Measurements from ENCODE around the gene MUC4.
"Not testable (repeated sequence)": the region's sequence is repeated elsewhere in the genome, so short reads cannot be mapped to it uniquely, and the experiment has no call there.

The MUC4 gene

DNA sequence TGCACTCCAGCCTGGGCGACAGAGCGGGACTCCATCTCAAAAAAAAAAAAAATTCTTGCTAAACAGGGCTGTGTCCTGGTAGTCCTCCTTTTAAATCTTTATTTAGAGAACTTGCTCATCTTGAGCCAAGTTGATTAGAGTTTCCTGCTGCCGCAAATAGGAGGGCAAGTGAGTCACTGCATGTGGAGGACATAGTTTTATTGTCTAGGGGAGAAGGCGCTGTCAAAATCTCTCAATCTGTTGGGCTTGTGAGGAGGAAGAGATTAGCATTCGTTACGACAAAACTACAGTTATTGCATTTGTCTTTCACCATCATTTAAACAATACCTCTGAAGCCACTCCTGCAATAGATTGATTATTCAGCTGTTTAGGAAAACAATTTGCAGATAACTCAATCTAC lies 11.5 kb downstream of the MUC4 start:
- Histone ChIP-seq H3K79me2 (ENCODE audit: control insufficient read depth, low read length) (no peaks in the 10 kb centered on the region), H3K4me2 (ENCODE audit: low read length) (no peak overlapping the region), H3K36me3 (ENCODE audit: control insufficient read depth, low read length) (no peaks in the 10 kb centered on the region), H3K4me1 (ENCODE audit: control insufficient read depth, low read length) (no peaks in the 10 kb centered on the region), H3K9me3 (ENCODE audit: control insufficient read depth, insufficient read depth, low read length) (no peaks in the 10 kb centered on the region), H3F3A (ENCODE audit: control insufficient read depth, insufficient read depth) (no peaks in the 10 kb centered on the region), H4K20me1 (ENCODE audit: control insufficient read depth, insufficient read depth, low read depth, low read length) (no peaks in the 10 kb centered on the region), H3K9me2 (replicated peaks; ENCODE audit: control insufficient read depth, low read length) (no peaks in the 10 kb centered on the region), H3K27me3 (ENCODE audit: control insufficient read depth, low read length) (0 out of 2 replicates have a peak, but pooled peaks cover 3% of the 10 kb centered on the region), H3K27ac (ENCODE audit: low read depth, low read length) (no peak overlapping the region), H3K4me3 (ENCODE audit: low read length) (no peak overlapping the region)
- no peak for TF ChIP-seq EZH2phosphoT487 (IDR thresholded peaks at IDR 0.05; ENCODE audit: borderline replicate concordance, low read length)
- TF ChIP-seq, protein P1, sequence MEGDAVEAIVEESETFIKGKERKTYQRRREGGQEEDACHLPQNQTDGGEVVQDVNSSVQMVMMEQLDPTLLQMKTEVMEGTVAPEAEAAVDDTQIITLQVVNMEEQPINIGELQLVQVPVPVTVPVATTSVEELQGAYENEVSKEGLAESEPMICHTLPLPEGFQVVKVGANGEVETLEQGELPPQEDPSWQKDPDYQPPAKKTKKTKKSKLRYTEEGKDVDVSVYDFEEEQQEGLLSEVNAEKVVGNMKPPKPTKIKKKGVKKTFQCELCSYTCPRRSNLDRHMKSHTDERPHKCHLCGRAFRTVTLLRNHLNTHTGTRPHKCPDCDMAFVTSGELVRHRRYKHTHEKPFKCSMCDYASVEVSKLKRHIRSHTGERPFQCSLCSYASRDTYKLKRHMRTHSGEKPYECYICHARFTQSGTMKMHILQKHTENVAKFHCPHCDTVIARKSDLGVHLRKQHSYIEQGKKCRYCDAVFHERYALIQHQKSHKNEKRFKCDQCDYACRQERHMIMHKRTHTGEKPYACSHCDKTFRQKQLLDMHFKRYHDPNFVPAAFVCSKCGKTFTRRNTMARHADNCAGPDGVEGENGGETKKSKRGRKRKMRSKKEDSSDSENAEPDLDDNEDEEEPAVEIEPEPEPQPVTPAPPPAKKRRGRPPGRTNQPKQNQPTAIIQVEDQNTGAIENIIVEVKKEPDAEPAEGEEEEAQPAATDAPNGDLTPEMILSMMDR (IDR thresholded peaks at IDR 0.05; ENCODE audit: low read depth, low read length, poor library complexity, severe bottlenecking) = no peak

DNA sequence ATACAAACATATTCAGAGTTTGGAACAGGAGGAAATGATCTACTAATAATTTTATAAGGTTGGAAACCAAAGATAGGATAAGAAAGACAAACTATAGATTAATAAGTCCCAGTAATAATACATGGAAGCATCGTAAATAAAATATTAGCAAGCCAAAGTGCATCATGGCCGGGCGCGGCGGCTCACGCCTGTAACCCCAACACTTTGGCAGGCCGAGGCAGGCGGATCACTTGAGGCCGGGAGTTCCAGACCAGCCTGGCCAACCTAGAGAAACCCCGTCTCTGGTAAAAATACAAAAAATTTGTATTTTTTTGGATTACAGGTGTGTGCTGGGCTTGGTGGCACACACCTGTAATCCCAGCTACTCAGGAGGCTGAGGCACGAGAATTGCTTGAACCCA lies 14.9 kb downstream of the MUC4 start:
- no peaks in the 10 kb centered on the region for H3K79me2 ChIP-seq (ENCODE audit: control insufficient read depth, low read length)
- H3K27me3 ChIP-seq (ENCODE audit: control insufficient read depth, low read length) = 0 out of 2 replicates have a peak, but pooled peaks cover 2% of the 10 kb centered on the region
- no peaks in the 10 kb centered on the region for H3K4me1 ChIP-seq (ENCODE audit: control insufficient read depth, low read length)
- H3K9me2 ChIP-seq (replicated peaks; ENCODE audit: control insufficient read depth, low read length) = no peaks in the 10 kb centered on the region
- no peaks in the 10 kb centered on the region for H3K9me3 ChIP-seq (ENCODE audit: control insufficient read depth, insufficient read depth, low read length)
- TF ChIP-seq EZH2phosphoT487 (IDR thresholded peaks at IDR 0.05; ENCODE audit: borderline replicate concordance, low read length) = no peak
- TF ChIP-seq, protein P1 (IDR thresholded peaks at IDR 0.05; ENCODE audit: low read depth, low read length, poor library complexity, severe bottlenecking) = no peak
- H3K4me3 ChIP-seq (ENCODE audit: low read length) = no peak overlapping the region
- no peaks in the 10 kb centered on the region for H3K36me3 ChIP-seq (ENCODE audit: control insufficient read depth, low read length)
- no peaks in the 10 kb centered on the region for H3F3A ChIP-seq (ENCODE audit: control insufficient read depth, insufficient read depth)
- H3K27ac ChIP-seq (ENCODE audit: low read depth, low read length) = no peak overlapping the region
- H3K4me2 ChIP-seq (ENCODE audit: low read length) = no peak overlapping the region
- no peaks in the 10 kb centered on the region for H4K20me1 ChIP-seq (ENCODE audit: control insufficient read depth, insufficient read depth, low read depth, low read length)

DNA sequence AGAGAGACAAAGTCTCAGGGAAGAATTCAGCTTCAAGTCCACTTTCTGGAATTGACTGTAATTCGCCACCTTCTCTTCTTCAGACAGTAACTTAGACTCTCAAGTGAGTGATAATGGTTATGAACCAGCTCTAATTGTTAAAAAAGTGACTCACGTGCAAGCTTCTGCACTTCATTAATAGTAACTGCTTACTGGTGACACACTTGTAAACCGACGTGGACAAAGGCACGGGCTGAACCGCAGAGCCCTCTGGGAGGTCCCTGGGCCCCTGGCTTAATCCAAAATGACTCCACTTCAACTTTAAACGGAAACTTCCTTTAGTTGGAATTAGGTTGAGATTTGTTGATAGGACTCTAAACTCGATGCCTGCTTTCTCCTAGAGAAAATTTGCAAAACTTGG lies 17.0 kb downstream of the MUC4 start:
- Histone ChIP-seq H3K36me3 (ENCODE audit: control insufficient read depth, low read length) (no peaks in the 10 kb centered on the region), H3K27ac (ENCODE audit: low read depth, low read length) (no peak overlapping the region), H3K4me3 (ENCODE audit: low read length) (no peak overlapping the region), H4K20me1 (ENCODE audit: control insufficient read depth, insufficient read depth, low read depth, low read length) (no peaks in the 10 kb centered on the region), H3K9me2 (replicated peaks; ENCODE audit: control insufficient read depth, low read length) (no peaks in the 10 kb centered on the region), H3K79me2 (ENCODE audit: control insufficient read depth, low read length) (no peaks in the 10 kb centered on the region), H3K9me3 (ENCODE audit: control insufficient read depth, insufficient read depth, low read length) (no peaks in the 10 kb centered on the region), H3K4me2 (ENCODE audit: low read length) (no peak overlapping the region), H3K4me1 (ENCODE audit: control insufficient read depth, low read length) (peaks cover 11% of the 10 kb centered on the region), H3K27me3 (ENCODE audit: control insufficient read depth, low read length) (peaks cover 6% of the 10 kb centered on the region), H3F3A (ENCODE audit: control insufficient read depth, insufficient read depth) (no peaks in the 10 kb centered on the region)
- TF ChIP-seq EZH2phosphoT487 (IDR thresholded peaks at IDR 0.05; ENCODE audit: borderline replicate concordance, low read length) = no peak
- TF ChIP-seq, protein P1 (IDR thresholded peaks at IDR 0.05; ENCODE audit: low read depth, low read length, poor library complexity, severe bottlenecking) = no peak

DNA sequence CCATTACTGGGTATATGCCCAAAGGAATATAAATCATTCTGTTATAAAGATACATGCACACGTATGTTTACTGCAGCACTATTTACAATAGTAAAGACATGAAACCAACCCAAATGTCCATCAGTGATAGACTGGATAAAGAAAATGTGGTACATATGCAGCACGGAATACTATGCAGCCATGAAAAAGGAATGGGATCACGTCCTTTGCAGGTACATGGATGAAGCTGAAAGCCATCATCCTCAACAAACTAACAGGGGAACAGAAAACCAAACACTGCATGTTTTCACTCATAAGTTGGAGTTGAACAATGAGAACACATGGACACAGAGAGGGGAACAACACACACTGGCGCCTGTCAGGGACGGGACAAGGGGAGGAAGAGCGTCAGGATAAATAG lies 19.1 kb downstream of the MUC4 start:
- H3F3A ChIP-seq (ENCODE audit: control insufficient read depth, insufficient read depth); H3K4me2 ChIP-seq (ENCODE audit: low read length); H3K9me2 ChIP-seq (replicated peaks; ENCODE audit: control insufficient read depth, low read length); H3K9me3 ChIP-seq (ENCODE audit: control insufficient read depth, insufficient read depth, low read length); H4K20me1 ChIP-seq (ENCODE audit: control insufficient read depth, insufficient read depth, low read depth, low read length); H3K27ac ChIP-seq (ENCODE audit: low read depth, low read length); H3K27me3 ChIP-seq (ENCODE audit: control insufficient read depth, low read length); H3K79me2 ChIP-seq (ENCODE audit: control insufficient read depth, low read length); H3K36me3 ChIP-seq (ENCODE audit: control insufficient read depth, low read length); H3K4me3 ChIP-seq (ENCODE audit: low read length): not testable (repeated sequence)
- peaks cover 11% of the 10 kb centered on the region for H3K4me1 ChIP-seq (ENCODE audit: control insufficient read depth, low read length)
